Tibial artery (tissue), 4 donors: ENCODE data around the gene SLIT2.

Experiments
- DNase-seq, 2 donors: peaks; one replicate each; pipeline ENCODE4 v3.0.0-alpha.2; 2019
- H3K27ac ChIP-seq, 2 donors: fragments of 200-600 bp; sonication (generic) in 1 of 2; 1 replicate in 1 of 2; 2 replicates in 1 of 2; pipeline ENCODE4 v1.5.1; 2018 to 2019; ENCODE audit warnings: mild to moderate bottlenecking in 1 of 2
- H3K27me3 ChIP-seq, 2 donors: fragments of 200-600 bp; sonication (generic) in 1 of 2; one replicate each; pipeline versions ENCODE4 v1.5.1 to v1.6.0; 2016 to 2019
- H3K36me3 ChIP-seq, 3 donors: fragments of 200-600 bp; sonication (generic) in 2 of 3; one replicate each; pipeline ENCODE4 v1.5.1; 2016 to 2019; ENCODE audit warnings: mild to moderate bottlenecking in 2 of 3
- H3K4me1 ChIP-seq, 4 donors: fragments of 200-600 bp; sonication (generic) in 2 of 4; 1 replicate in 3 of 4; 2 replicates in 1 of 4; pipeline ENCODE4 v1.5.1; 2016 to 2019
- H3K4me3 ChIP-seq, 2 donors: fragments of 200-600 bp; sonication (generic) in 1 of 2; 1 replicate in 1 of 2; 2 replicates in 1 of 2; pipeline ENCODE4 v1.5.1; 2018 to 2019; ENCODE audit warnings: mild to moderate bottlenecking in 2 of 2
- H3K9me3 ChIP-seq, 3 donors: fragments of 200-600 bp; sonication (generic) in 1 of 3; one replicate each; pipeline ENCODE4 v1.5.1; 2016 to 2019
- intact Hi-C: fragments of 100-400 bp; cut with DNase I; formaldehyde crosslinking; loops from one replicate; pipeline ENCODE4 v1.15.0; 2023; ENCODE audit warnings: low total_unique reads
- TF ChIP-seq, protein P1 (sequence below), 2 experiments: fragments of 200-600 bp in 1 of 2; fragments of 450-650 bp in 1 of 2; IDR thresholded peaks; one replicate each; pipeline ENCODE4 v1.5.1; 2017 to 2019; ENCODE audit warnings: antibody characterized with exemption in 2 of 2, mild to moderate bottlenecking in 1 of 2, moderate library complexity in 1 of 2

Gene SLIT2

DNA sequence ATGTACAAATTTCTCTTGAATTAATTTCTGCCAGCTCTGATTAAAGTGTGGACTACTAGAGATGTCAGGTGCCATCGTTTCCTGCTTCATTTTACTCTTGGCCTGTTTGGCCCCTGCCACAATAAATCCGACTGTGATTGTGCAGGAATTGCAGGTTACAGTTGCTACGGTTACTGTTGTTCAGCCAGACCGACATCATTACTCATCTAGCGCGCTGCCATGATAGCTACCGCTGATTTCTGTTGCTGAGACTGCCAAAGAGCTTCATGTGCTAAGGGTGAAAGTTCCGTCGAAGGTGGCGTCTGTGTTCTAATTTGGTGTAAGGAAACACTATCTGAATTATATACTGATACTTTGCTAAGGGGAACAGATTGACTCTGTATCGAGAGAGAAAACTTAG, 22.1 kb downstream of the SLIT2 start:
- Histone ChIP-seq H3K27ac (no peak overlapping the region), H3K27me3 (no peaks in the 10 kb centered on the region), H3K4me1 (peaks cover 0 to 6% (median 0%) of the 10 kb centered on the region in 4 donors), H3K4me3 (no peak overlapping the region), H3K36me3 (no peaks in the 10 kb centered on the region), H3K9me3 (no peaks in the 10 kb centered on the region)
- no peak for DNase-seq
- TF ChIP-seq, protein P1, sequence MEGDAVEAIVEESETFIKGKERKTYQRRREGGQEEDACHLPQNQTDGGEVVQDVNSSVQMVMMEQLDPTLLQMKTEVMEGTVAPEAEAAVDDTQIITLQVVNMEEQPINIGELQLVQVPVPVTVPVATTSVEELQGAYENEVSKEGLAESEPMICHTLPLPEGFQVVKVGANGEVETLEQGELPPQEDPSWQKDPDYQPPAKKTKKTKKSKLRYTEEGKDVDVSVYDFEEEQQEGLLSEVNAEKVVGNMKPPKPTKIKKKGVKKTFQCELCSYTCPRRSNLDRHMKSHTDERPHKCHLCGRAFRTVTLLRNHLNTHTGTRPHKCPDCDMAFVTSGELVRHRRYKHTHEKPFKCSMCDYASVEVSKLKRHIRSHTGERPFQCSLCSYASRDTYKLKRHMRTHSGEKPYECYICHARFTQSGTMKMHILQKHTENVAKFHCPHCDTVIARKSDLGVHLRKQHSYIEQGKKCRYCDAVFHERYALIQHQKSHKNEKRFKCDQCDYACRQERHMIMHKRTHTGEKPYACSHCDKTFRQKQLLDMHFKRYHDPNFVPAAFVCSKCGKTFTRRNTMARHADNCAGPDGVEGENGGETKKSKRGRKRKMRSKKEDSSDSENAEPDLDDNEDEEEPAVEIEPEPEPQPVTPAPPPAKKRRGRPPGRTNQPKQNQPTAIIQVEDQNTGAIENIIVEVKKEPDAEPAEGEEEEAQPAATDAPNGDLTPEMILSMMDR (IDR thresholded peaks at IDR 0.05), result no peak
- intact Hi-C loops, result no loop called here

DNA sequence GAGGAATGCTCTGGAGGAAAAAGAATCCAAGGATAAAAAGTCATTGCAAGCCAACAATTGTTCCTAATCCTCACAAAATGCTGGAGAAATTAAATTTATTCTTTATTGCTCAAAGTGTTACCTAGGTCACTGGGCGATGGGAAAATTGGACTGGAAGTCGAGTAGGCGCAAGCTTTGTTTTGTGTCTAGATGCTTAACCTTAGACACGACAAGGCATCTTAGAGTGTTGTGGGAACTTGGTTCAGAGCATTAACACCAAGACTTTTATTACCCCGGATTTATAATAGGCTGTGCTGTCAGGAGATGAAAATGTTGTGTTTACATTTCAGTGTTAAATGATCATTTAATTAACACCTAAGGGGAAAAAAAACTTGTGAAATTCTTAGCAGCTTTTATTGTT, 25.1 kb downstream of the SLIT2 start:
- Histone ChIP-seq H3K4me1 (peaks cover 0 to 2% (median 0%) of the 10 kb centered on the region in 4 donors), H3K27ac (no peak overlapping the region), H3K4me3 (no peak overlapping the region), H3K36me3 (no peaks in the 10 kb centered on the region), H3K9me3 (no peaks in the 10 kb centered on the region), H3K27me3 (no peaks in the 10 kb centered on the region)
- no peak for DNase-seq
- TF ChIP-seq, protein P1 (IDR thresholded peaks at IDR 0.05), result no peak
- intact Hi-C loops, result no loop called here

DNA sequence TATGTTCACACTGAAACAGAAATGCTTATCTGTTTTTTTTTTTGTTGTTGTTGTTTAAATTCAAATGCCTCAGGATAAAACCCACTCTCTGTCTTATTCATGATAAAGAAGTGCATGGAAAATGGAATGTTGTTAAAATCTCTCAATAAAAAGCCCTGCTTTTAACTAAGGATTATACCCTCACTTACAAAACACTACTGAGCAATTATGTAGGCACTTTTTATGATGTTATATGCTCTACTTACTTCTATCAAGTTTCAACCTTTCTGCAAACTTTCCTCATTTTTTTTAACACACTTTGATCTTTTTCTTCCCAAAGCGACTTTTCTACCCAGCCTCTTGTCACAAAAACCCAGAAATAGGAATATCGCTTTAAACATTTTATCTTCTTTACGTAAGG, 26.5 kb downstream of the SLIT2 start:
- TF ChIP-seq, protein P1 (IDR thresholded peaks at IDR 0.05), result no peak
- H3K36me3 ChIP-seq, result no peaks in the 10 kb centered on the region
- no peak for DNase-seq
- no peaks in the 10 kb centered on the region for H3K4me1 ChIP-seq
- no peaks in the 10 kb centered on the region for H3K9me3 ChIP-seq
- no peak overlapping the region for H3K27ac ChIP-seq
- H3K4me3 ChIP-seq, result no peak overlapping the region
- no peaks in the 10 kb centered on the region for H3K27me3 ChIP-seq
- intact Hi-C loops, result no loop called here

DNA sequence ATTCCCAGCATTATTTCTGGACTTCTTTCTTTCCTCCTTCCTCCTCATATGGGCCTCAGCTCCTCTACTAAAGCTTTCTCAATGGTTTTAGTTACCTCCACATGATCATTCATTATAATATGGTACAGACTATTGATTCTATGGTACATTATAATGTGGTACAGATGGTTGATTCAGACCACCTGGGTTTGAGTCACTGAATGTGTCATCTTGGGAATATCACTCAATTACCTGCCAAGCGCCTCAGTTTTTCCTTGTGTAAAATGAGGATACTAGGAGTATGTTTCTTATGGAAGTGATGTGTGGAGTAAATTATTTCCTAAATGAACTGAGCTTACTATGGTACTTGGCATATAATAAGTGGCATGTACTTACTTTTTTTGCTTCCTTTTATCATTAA, 27.7 kb downstream of the SLIT2 start:
- no peaks in the 10 kb centered on the region for H3K4me1 ChIP-seq
- intact Hi-C loops, result no loop called here
- H3K4me3 ChIP-seq, result no peak overlapping the region
- TF ChIP-seq, protein P1 (IDR thresholded peaks at IDR 0.05), result no peak
- H3K27ac ChIP-seq, result no peak overlapping the region
- no peaks in the 10 kb centered on the region for H3K27me3 ChIP-seq
- no peaks in the 10 kb centered on the region for H3K36me3 ChIP-seq
- no peak for DNase-seq
- H3K9me3 ChIP-seq, result no peaks in the 10 kb centered on the region

DNA sequence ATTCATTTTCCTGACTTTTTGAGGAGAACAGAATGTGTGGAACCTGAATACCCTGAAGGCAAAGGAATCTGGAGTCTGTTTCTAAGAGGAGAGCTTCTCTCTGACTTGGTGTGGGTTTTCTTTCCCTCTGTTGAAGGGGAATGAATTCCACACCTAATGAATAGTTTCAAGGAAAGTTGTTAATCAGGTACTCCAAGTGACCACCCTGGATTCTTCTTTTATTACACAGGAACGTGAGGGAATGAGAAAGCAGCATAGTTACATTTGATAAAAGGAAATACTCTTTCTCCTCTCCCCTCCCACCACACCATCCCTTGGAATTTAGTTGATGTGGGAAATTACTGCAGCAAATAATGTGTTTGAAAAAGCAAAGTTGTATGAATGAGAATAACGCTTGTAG, 29.7 kb downstream of the SLIT2 start:
- H3K27ac ChIP-seq, result no peak overlapping the region
- H3K27me3 ChIP-seq, result no peaks in the 10 kb centered on the region
- no peaks in the 10 kb centered on the region for H3K36me3 ChIP-seq
- H3K4me3 ChIP-seq, result no peak overlapping the region
- H3K4me1 ChIP-seq, result no peaks in the 10 kb centered on the region
- no peak for DNase-seq
- TF ChIP-seq, protein P1 (IDR thresholded peaks at IDR 0.05), result no peak
- intact Hi-C loops, result no loop called here
- no peaks in the 10 kb centered on the region for H3K9me3 ChIP-seq

DNA sequence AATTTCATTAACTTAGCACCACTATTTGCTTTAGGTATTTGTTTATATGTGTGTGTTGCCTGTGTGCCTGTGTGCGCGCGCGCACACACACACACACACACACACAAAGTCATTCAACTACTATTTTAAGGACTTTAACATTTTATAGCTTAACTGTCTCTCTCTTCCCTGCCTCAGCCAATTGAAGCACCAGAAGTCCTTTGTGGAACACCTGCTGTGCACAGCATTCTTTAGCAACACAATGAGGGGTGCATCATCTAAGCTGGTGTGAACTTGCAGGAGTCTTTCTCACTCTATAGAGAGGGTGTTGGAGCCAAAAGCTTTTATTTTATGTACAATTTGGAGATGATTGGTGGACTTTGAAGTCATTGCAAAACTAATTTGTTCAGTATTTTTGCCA, 31.3 kb downstream of the SLIT2 start:
- no peak overlapping the region for H3K27ac ChIP-seq
- H3K4me1 ChIP-seq, result no peaks in the 10 kb centered on the region
- TF ChIP-seq, protein P1 (IDR thresholded peaks at IDR 0.05), result no peak
- intact Hi-C loops, result no loop called here
- H3K36me3 ChIP-seq, result no peaks in the 10 kb centered on the region
- H3K4me3 ChIP-seq, result no peak overlapping the region
- no peaks in the 10 kb centered on the region for H3K27me3 ChIP-seq
- H3K9me3 ChIP-seq, result no peaks in the 10 kb centered on the region
- no peak for DNase-seq
